ENCODE results near the gene TXNDC11. TPM values are rescaled to one million over a fixed set of nuclear protein-coding genes. Genes with fewer than 3 reads are reported as not detected.

TXNDC11 gene
- total and polyA plus RNA-seq, 4 donors: 64.8 to 78.8 (median 72.2) TPM

- no peak overlapping the region for H3K4me3 ChIP-seq
- H3K36me3 ChIP-seq (ENCODE audit: control insufficient read depth in 4 of 4, insufficient read depth in 4 of 4, low read length in 4 of 4): peaks cover 18 to 44% (median 33%) of the 10 kb centered on the region in 4 donors
- peaks cover 1 to 14% (median 8%) of the 10 kb centered on the region in 5 donors for H3K4me1 ChIP-seq (ENCODE audit: control insufficient read depth in 5 of 5, insufficient read depth in 5 of 5, low read length in 5 of 5)
- H3K9me3 ChIP-seq (ENCODE audit: control insufficient read depth in 4 of 4, insufficient read depth in 3 of 4, low read length in 3 of 4): no peaks in the 10 kb centered on the region
- 89 to 100% methylated on average over 1 of the region's 1 CpG for WGBS, 2 donors
- H3K27ac ChIP-seq (ENCODE audit: low read depth in 1 of 2, low read length in 1 of 2): no peak overlapping the region
- ATAC-seq (ENCODE audit: insufficient read depth, low FRiP score) (no peak), DNase-seq (no peak)
- H3K27me3 ChIP-seq (ENCODE audit: control insufficient read depth in 3 of 3, insufficient read depth in 3 of 3, low read length in 2 of 3): no peaks in the 10 kb centered on the region
- H3K9ac ChIP-seq (ENCODE audit: insufficient read depth in 1 of 2, low read length in 2 of 2): no peak overlapping the region
- TF ChIP-seq CTCF (IDR thresholded peaks at IDR 0.05; ENCODE audit: control extremely low read depth, extremely low read depth): no peak
These were observed 54.2 kb downstream of the TXNDC11 start for GRCh38 chr16:11688520-11688886.

GRCh38 chr16:11687601-11688519 lies 54.8 kb downstream of the TXNDC11 start:
- H3K27ac ChIP-seq (ENCODE audit: low read depth in 1 of 2, low read length in 1 of 2): no peak overlapping the region
- no peaks in the 10 kb centered on the region for H3K27me3 ChIP-seq (ENCODE audit: control insufficient read depth in 3 of 3, insufficient read depth in 3 of 3, low read length in 2 of 3)
- H3K36me3 ChIP-seq (ENCODE audit: control insufficient read depth in 4 of 4, insufficient read depth in 4 of 4, low read length in 4 of 4): peaks cover 22 to 42% (median 37%) of the 10 kb centered on the region in 4 donors
- no peak for DNase-seq
- no peak for ATAC-seq (ENCODE audit: insufficient read depth, low FRiP score)
- 93 to 94% methylated on average over 13 of the region's 13 CpGs for WGBS, 2 donors
- H3K4me3 ChIP-seq: no peak overlapping the region
- no peak overlapping the region for H3K9ac ChIP-seq (ENCODE audit: insufficient read depth in 1 of 2, low read length in 2 of 2)
- no peaks in the 10 kb centered on the region for H3K9me3 ChIP-seq (ENCODE audit: control insufficient read depth in 4 of 4, insufficient read depth in 3 of 4, low read length in 3 of 4)
- H3K4me1 ChIP-seq (ENCODE audit: control insufficient read depth in 5 of 5, insufficient read depth in 5 of 5, low read length in 5 of 5): peaks cover 1 to 14% (median 8%) of the 10 kb centered on the region in 5 donors
- no peak for TF ChIP-seq CTCF (IDR thresholded peaks at IDR 0.05; ENCODE audit: control extremely low read depth, extremely low read depth)

GRCh38 chr16:11686713-11687380 lies 55.8 kb downstream of the TXNDC11 start:
- Histone ChIP-seq H3K27me3 (ENCODE audit: control insufficient read depth in 3 of 3, insufficient read depth in 3 of 3, low read length in 2 of 3) (no peaks in the 10 kb centered on the region), H3K36me3 (ENCODE audit: control insufficient read depth in 4 of 4, insufficient read depth in 4 of 4, low read length in 4 of 4) (peaks cover 24 to 46% (median 35%) of the 10 kb centered on the region in 4 donors), H3K9me3 (ENCODE audit: control insufficient read depth in 4 of 4, insufficient read depth in 3 of 4, low read length in 3 of 4) (no peaks in the 10 kb centered on the region), H3K9ac (ENCODE audit: insufficient read depth in 1 of 2, low read length in 2 of 2) (no peak overlapping the region), H3K4me1 (ENCODE audit: control insufficient read depth in 5 of 5, insufficient read depth in 5 of 5, low read length in 5 of 5) (peaks cover 4 to 14% (median 13%) of the 10 kb centered on the region in 5 donors), H3K4me3 (no peak overlapping the region), H3K27ac (ENCODE audit: low read depth in 1 of 2, low read length in 1 of 2) (no peak overlapping the region)
- DNase-seq (no peak), ATAC-seq (ENCODE audit: insufficient read depth, low FRiP score) (no peak)
- TF ChIP-seq CTCF (IDR thresholded peaks at IDR 0.05; ENCODE audit: control extremely low read depth, extremely low read depth): no peak
- 69 to 87% methylated on average over 6 of the region's 6 CpGs for WGBS, 2 donors
